HG03442 (cell line): ENCODE measurements around the gene RSKR.
"Not testable (repeated sequence)": the region's sequence is repeated elsewhere in the genome, so short reads cannot be mapped to it uniquely, and the experiment has no call there.

Experiments used
- ATAC-seq: cut with Tn5 transposase; IDR thresholded peaks from one replicate; pipeline ENCODE4 v1.9.1; 2021; ENCODE audit warnings: mild to moderate bottlenecking, moderate library complexity; ENCODE audit not compliant: unreplicated experiment

The RSKR gene

GRCh38 chr17:28613931-28614381 is at the start of gene RSKR:
Gene RSKR (minus strand): TSS chr17:28614185. CDS start chr17:28614161, 24 bp downstream.
- no peak for ATAC-seq

GRCh38 chr17:28663723-28664122 is 49.7 kb upstream of the RSKR start:
- no peak for ATAC-seq

GRCh38 chr17:28662527-28662829 is 48.5 kb upstream of the RSKR start:
- ATAC-seq: no peak

GRCh38 chr17:28661635-28662526 is 47.9 kb upstream of the RSKR start, which contains the start of the genes SDF2 and SUPT6H:
Gene SDF2 (minus strand): TSS chr17:28661906. CDS start chr17:28661876, 30 bp downstream.
Gene SUPT6H (plus strand): TSS chr17:28662205. CDS start chr17:28673402, 11,197 bp downstream.
- peak; percentile 87 for ATAC-seq

- ATAC-seq: not testable (repeated sequence)
Observed at GRCh38 chr17:28659497-28659881, 45.5 kb upstream of the RSKR start.

- not testable (repeated sequence) for ATAC-seq
Observed at GRCh38 chr17:28658766-28659496, 44.9 kb upstream of the RSKR start.

- ATAC-seq: not testable (repeated sequence)
Observed at GRCh38 chr17:28658342-28658741, 44.4 kb upstream of the RSKR start.

GRCh38 chr17:28657756-28658155 is 43.8 kb upstream of the RSKR start:
- ATAC-seq: no peak

- ATAC-seq: no peak
Observed at GRCh38 chr17:28655160-28655559, 41.2 kb upstream of the RSKR start.

GRCh38 chr17:28648698-28649097 is 34.7 kb upstream of the RSKR start:
- no peak for ATAC-seq

- ATAC-seq: no peak
Observed at GRCh38 chr17:28646039-28646754, 32.2 kb upstream of the RSKR start.

GRCh38 chr17:28645576-28645939 is 31.6 kb upstream of the RSKR start:
- no peak for ATAC-seq

- ATAC-seq: peak; percentile 88
Observed at GRCh38 chr17:28644787-28645575, 31.0 kb upstream of the RSKR start, which contains the start of gene BLTP2. Gene BLTP2 (minus strand): TSS chr17:28645158. CDS start chr17:28645056, 102 bp downstream.

GRCh38 chr17:28643983-28644786 is 30.2 kb upstream of the RSKR start:
- no peak for ATAC-seq

- ATAC-seq: no peak
Observed at GRCh38 chr17:28641579-28641978, 27.6 kb upstream of the RSKR start.

GRCh38 chr17:28635506-28635905 is 21.5 kb upstream of the RSKR start:
- ATAC-seq: no peak

GRCh38 chr17:28634206-28634865 is 20.4 kb upstream of the RSKR start:
- no peak for ATAC-seq

GRCh38 chr17:28626818-28627217 is 12.8 kb upstream of the RSKR start:
- no peak for ATAC-seq

GRCh38 chr17:28624148-28624547 is 10.2 kb upstream of the RSKR start:
- ATAC-seq: no peak
